Heart right ventricle (tissue), 16 donors: Measurements from ENCODE around the gene DENND1A. TPM values are rescaled to one million over a fixed set of nuclear protein-coding genes. Genes with fewer than 3 reads are reported as not detected.

ENCODE experiments used
- ATAC-seq, 8 donors: fragments of 200-7000 bp; cut with Tn5 transposase; one replicate each; pipeline ENCODE4 v1.9.1; 2020; ENCODE audit warnings: mild to moderate bottlenecking in 8 of 8, moderate library complexity in 8 of 8, moderate number of reproducible peaks in 1 of 8
- DNase-seq, 2 donors: peaks; one replicate each; pipeline ENCODE4 v3.0.0-alpha.2; 2020
- H3K27ac ChIP-seq, 10 donors: fragments of 200-600 bp; sonication (generic) in 2 of 10; one replicate each; pipeline versions ENCODE4 v1.5.0 to v1.8.0; 2020 to 2022; ENCODE audit warnings: mild to moderate bottlenecking in 3 of 10
- H3K27me3 ChIP-seq, 7 donors: fragments of 200-600 bp; one replicate each; pipeline ENCODE4 v1.8.0; 2021 to 2022; ENCODE audit warnings: mild to moderate bottlenecking in 2 of 7
- H3K36me3 ChIP-seq, 9 donors: fragments of 200-600 bp; sonication (generic) in 1 of 9; one replicate each; pipeline versions ENCODE4 v1.5.0 to v1.8.0; 2020 to 2022; ENCODE audit warnings: mild to moderate bottlenecking in 2 of 9
- H3K4me1 ChIP-seq, 9 donors: fragments of 200-600 bp; sonication (generic) in 1 of 9; one replicate each; pipeline versions ENCODE4 v1.5.0 to v1.8.0; 2020 to 2022; ENCODE audit warnings: mild to moderate bottlenecking in 4 of 9
- H3K4me3 ChIP-seq, 10 donors: fragments of 200-600 bp; sonication (generic) in 2 of 10; one replicate each; pipeline versions ENCODE4 v1.5.0 to v1.8.0; 2020 to 2022; ENCODE audit warnings: mild to moderate bottlenecking in 7 of 10, moderate library complexity in 2 of 10
- H3K9me3 ChIP-seq, 11 donors: fragments of 200-600 bp in 10 of 11; sonication (generic) in 2 of 11; one replicate each; pipeline versions ENCODE4 v1.5.0 to v1.8.0; 2013 to 2022; ENCODE audit warnings: mild to moderate bottlenecking in 2 of 11, control low read depth in 1 of 11, moderate library complexity in 1 of 11
- CTCF ChIP-seq, 9 donors: fragments of 200-600 bp; sonication (generic) in 2 of 9; IDR thresholded peaks; one replicate each; pipeline versions ENCODE4 v1.5.0 to v1.8.0; 2021 to 2022; ENCODE audit warnings: antibody characterized with exemption in 9 of 9, mild to moderate bottlenecking in 5 of 9, moderate library complexity in 1 of 9
- WGBS, 2 donors: extraction: QIAGEN DNeasy Blood & Tissue Kit; methylation state at CpG; one replicate each; pipeline ENCODE4 v1.1.7; 2013; ENCODE audit warnings: inconsistent platforms in 1 of 2; 5-methylcytosine and 5-hydroxymethylcytosine counted together
- intact Hi-C, 10 donors: fragments of 100-400 bp; cut with DNase I; formaldehyde crosslinking; loops; one replicate each; pipeline versions ENCODE4 v1.11.1 to v1.14.2; 2022
- polyA plus RNA-seq, 2 donors: library from polyadenylated mRNA; stranded (reverse); fragments of 200-250 nt; gene quantifications; one replicate each; pipeline ENCODE4 v1.2.3, GENCODE V29; 2013
- total RNA-seq, 10 donors: library from RNA; stranded (reverse); fragmentation: NEBNext Ultra II Directional in 3 of 10; extraction: Animal tissue kit (Norgen Biotek cat#: 25700) in 3 of 10; gene quantifications; one replicate each; pipeline versions ENCODE4 v1.2.1 to v1.2.4, GENCODE V29; 2021 to 2023
- donor health status: Arrhythmogenic right ventricular cardiomyopathy.
- donor health status: ischemic (EF 13 %, LVEDD 7.1; RV severe dilation, severe dysfunction).
- donor health status: healthy with polysubstance abuse.
- donor health status: DM: no; HTN: yes; CAD: no.
- donor health status: DM: no; HTN: no; CAD: no.
- donor health status: ischemic (EF 25% LVEDD 6.9; RV normal size, moderate dysfunction).
- donor health status: ischemic (EF 25% LVEDD 5.7; RV mildly dilated, moderate dysfunction).
- donor health status: healthy.
- donor health status: DM: yes; HTN: yes; CAD: no.
- donor health status: Ischemic cardiomyopathy.
- donor health status: ischemic (EF 35%, LVEDD 5.7; RV mildly dilated, moderate dysfunction).
- donor health status: nonischemic (EF 11% LVEDD 7.7; RV severe dilation, severe dysfunction).
- donor health status: DM: yes; HTN: yes; CAD: no.
- donor health status: PGD.
- donor health status: ischemic (EF 29% LVEDD 5.4; RV normal size, mild dysfunction).
- donor health status: nonischemic (EF 23%, LVEDD 6.1; RV moderate dilation, normal function).

Gene DENND1A
- total and polyA plus RNA-seq, 12 donors: 7.3 to 19.6 (median 12.2) TPM

GRCh38 chr9:123484130-123484529, 445.8 kb downstream of the DENND1A start:
- H3K4me1 ChIP-seq: peaks cover 0 to 10% (median under 1%) of the 10 kb centered on the region in 9 donors
- WGBS, 2 donors: 97 to 100% methylated on average over 4 of the region's 4 CpGs
- H3K4me3 ChIP-seq: no peak overlapping the region
- H3K27ac ChIP-seq: no peak overlapping the region
- H3K27me3 ChIP-seq: no peaks in the 10 kb centered on the region
- no peak for TF ChIP-seq CTCF (IDR thresholded peaks at IDR 0.05)
- DNase-seq (no peak), ATAC-seq (no peak)
- no peaks in the 10 kb centered on the region for H3K9me3 ChIP-seq
- intact Hi-C loops: no loop called here
- H3K36me3 ChIP-seq: no peaks in the 10 kb centered on the region

- 94 to 96% methylated on average over 9 of the region's 9 CpGs for WGBS, 2 donors
- peak in 1 of 8 donors; percentile 51 for ATAC-seq
These were observed 446.6 kb downstream of the DENND1A start for GRCh38 chr9:123483191-123483803.

GRCh38 chr9:123482295-123482968, 447.5 kb downstream of the DENND1A start:
- Histone ChIP-seq H3K27me3 (no peaks in the 10 kb centered on the region), H3K4me1 (peaks cover 0 to 18% (median 3%) of the 10 kb centered on the region in 9 donors), H3K4me3 (no peak overlapping the region), H3K36me3 (no peaks in the 10 kb centered on the region), H3K27ac (no peak overlapping the region), H3K9me3 (no peaks in the 10 kb centered on the region)
- DNase-seq (no peak), ATAC-seq (no peak)
- intact Hi-C loops: no loop called here
- no peak for TF ChIP-seq CTCF (IDR thresholded peaks at IDR 0.05)
- WGBS, 2 donors: 98% methylated on average over 3 of the region's 3 CpGs

More at GRCh38 chr9:123483191-123483803, 446.6 kb downstream of the DENND1A start:
- Histone ChIP-seq H3K4me1 (peaks cover 0 to 18% (median 3%) of the 10 kb centered on the region in 9 donors), H3K27me3 (no peaks in the 10 kb centered on the region), H3K36me3 (no peaks in the 10 kb centered on the region), H3K9me3 (no peaks in the 10 kb centered on the region), H3K4me3 (no peak overlapping the region), H3K27ac (no peak overlapping the region)
- DNase-seq: no peak
- no peak for TF ChIP-seq CTCF (IDR thresholded peaks at IDR 0.05)
- intact Hi-C loops: no loop called here

- no peak for TF ChIP-seq CTCF (IDR thresholded peaks at IDR 0.05)
- DNase-seq: no peak
- 93 to 94% methylated on average over 10 of the region's 10 CpGs for WGBS, 2 donors
- Histone ChIP-seq H3K27ac (no peak overlapping the region), H3K4me1 (peaks cover 0 to 18% (median 3%) of the 10 kb centered on the region in 9 donors), H3K36me3 (no peaks in the 10 kb centered on the region), H3K9me3 (no peaks in the 10 kb centered on the region), H3K4me3 (no peak overlapping the region), H3K27me3 (no peaks in the 10 kb centered on the region)
- ATAC-seq: no peak
- intact Hi-C loops: no loop called here
These were observed 448.6 kb downstream of the DENND1A start for GRCh38 chr9:123481209-123481865.
